ENCODE data around the gene MEX3C.

The MEX3C gene

GRCh38 chr18:51191128-51191717 is 6.3 kb downstream of the MEX3C start:
- DNase-seq = no peak

- DNase-seq = no peak
These were observed 7.5 kb downstream of the MEX3C start for GRCh38 chr18:51190000-51190399.

GRCh38 chr18:51188024-51188701 is 9.3 kb downstream of the MEX3C start:
- no peak for DNase-seq

GRCh38 chr18:51185075-51185474 is 12.4 kb downstream of the MEX3C start:
- no peak for DNase-seq

GRCh38 chr18:51184091-51184457 is 13.4 kb downstream of the MEX3C start:
- no peak for DNase-seq

- no peak for DNase-seq
These were observed 13.9 kb downstream of the MEX3C start for GRCh38 chr18:51183372-51184090.

- DNase-seq = no peak
These were observed 14.7 kb downstream of the MEX3C start for GRCh38 chr18:51182824-51183223.

GRCh38 chr18:51171625-51172259 is 25.7 kb downstream of the MEX3C start:
- no peak for DNase-seq

- DNase-seq = no peak
These were observed 26.3 kb downstream of the MEX3C start for GRCh38 chr18:51171223-51171622.

GRCh38 chr18:51170664-51171063 is 26.8 kb downstream of the MEX3C start:
- DNase-seq = no peak

GRCh38 chr18:51169731-51170130 is 27.8 kb downstream of the MEX3C start:
- DNase-seq = no peak

- no peak for DNase-seq
These were observed 28.4 kb downstream of the MEX3C start for GRCh38 chr18:51168960-51169662.

- no peak for DNase-seq
These were observed 29.3 kb downstream of the MEX3C start for GRCh38 chr18:51168026-51168742.

- no peak for DNase-seq
These were observed 32.2 kb downstream of the MEX3C start for GRCh38 chr18:51165296-51165695.

- DNase-seq = no peak
These were observed 32.7 kb downstream of the MEX3C start for GRCh38 chr18:51164761-51165281.

GRCh38 chr18:51164342-51164741 is 33.1 kb downstream of the MEX3C start:
- DNase-seq = no peak

- no peak for DNase-seq
These were observed 33.9 kb downstream of the MEX3C start for GRCh38 chr18:51163543-51163942.

- no peak for DNase-seq
These were observed 34.9 kb downstream of the MEX3C start for GRCh38 chr18:51162617-51163016.

- no peak for DNase-seq
These were observed 36.8 kb downstream of the MEX3C start for GRCh38 chr18:51160646-51161045.

- DNase-seq = no peak
These were observed 40.3 kb downstream of the MEX3C start for GRCh38 chr18:51157215-51157614.

GRCh38 chr18:51154431-51155063 is 42.9 kb downstream of the MEX3C start:
- DNase-seq = no peak

Measured in SHP77 treated with DMSO at 0.1 percent for 48 hours (cell line).